GM18498 (cell line): ENCODE results near the gene SRSF8.

Experiments used
- ATAC-seq: cut with Tn5 transposase; IDR thresholded peaks from one replicate; pipeline ENCODE4 v1.9.1; 2021; ENCODE audit warnings: mild to moderate bottlenecking, moderate library complexity; ENCODE audit not compliant: unreplicated experiment

The SRSF8 gene

GRCh38 chr11:95067841-95068219, 1.1 kb downstream of the SRSF8 start:
- ATAC-seq: no peak

DNA sequence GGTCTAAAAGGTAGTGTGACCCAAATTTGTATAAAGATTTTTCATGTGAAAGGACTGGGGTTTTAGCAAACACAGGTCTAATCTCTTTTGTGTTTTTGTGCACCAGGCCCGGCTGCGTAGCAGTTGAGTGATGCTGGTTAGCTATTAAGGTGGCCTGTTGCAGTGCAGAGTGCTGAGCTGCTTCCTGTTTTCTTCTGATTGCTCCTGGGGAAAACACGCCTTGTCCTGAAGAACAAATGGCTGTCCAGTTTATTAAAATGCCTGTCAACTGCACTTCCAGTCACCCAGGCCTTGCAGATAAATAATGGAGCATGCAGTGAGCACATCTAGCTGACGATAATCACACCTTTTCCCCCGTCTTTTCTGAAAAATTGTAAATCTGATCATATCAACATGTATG, 1.8 kb downstream of the SRSF8 start:
- ATAC-seq: peak; percentile 62

- ATAC-seq: no peak
These were observed 3.8 kb downstream of the SRSF8 start for GRCh38 chr11:95070471-95070870.

DNA sequence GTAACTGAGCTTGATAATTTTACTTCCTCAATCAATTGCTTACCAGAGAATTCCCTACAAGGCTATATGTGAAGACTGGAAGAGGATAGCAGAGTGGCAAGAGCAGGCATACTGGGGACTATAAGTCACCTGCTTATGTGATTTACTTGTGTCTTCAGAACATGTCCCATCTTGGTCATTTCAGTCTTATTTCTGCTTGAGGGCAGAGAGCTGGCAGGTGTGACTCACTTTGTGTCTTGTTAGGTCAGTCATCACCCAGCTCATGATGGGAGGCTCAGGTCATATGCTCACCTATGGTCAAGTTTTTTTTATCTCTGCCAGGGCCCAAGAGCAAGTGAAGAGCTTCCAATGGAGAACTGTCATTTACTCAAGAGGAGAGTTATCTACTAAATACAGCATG, 6.2 kb downstream of the SRSF8 start:
- ATAC-seq: no peak

DNA sequence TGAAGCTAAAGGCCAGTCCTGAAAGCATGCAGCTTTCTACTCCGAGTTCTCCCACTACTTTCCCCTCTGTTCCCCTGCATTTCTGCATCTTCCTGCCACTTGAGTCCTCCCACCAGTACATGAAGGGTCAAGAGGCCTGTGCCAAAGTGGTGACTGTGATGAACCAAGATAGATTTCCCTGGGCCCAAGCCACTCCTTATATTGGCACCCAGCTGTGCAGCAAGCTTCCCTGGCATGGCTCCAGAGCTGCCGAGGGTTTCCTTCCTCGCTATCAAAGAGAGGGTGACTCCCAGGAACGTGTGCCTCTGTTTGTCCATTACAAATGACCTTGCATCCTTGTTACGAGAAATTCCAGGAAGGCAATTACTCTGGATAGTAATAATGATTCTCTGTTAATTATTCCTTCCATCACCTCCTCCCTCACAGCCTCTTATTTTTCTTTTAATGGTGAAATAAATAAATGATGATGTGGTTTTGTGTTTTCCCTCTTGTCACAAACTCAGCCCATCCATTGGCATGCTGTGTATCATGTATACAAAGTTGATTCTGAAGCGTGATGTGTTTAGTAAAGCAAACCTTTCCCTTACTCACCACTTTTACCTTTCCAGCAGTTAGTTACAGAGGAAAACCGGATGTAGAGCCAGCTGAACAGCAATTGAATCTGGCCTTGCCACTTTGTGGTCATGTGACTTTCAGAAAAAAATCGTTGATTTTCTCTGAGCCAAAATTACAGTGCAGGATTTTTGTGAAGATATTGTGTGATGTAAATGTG, 8.3 kb downstream of the SRSF8 start:
- no peak for ATAC-seq

DNA sequence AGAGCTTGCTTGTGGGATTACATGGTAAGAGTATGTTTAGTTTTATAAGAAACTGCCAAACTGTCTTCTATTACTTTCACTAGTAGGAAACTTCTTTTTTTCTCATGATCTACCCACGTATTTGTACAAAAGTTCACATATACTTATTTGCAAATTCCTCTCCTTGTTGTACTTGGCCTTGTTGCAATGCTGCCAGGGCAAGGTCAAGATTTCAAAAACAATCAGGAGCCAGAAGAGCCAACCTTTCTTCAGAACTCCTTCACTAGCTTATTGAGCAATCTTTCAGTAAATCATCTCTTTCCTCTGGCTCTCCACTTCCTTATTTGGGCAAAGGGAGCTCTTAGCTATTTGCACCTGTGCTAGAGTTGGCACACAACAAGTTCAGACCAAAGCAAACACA, 9.7 kb downstream of the SRSF8 start:
- peak; percentile 68 for ATAC-seq

DNA sequence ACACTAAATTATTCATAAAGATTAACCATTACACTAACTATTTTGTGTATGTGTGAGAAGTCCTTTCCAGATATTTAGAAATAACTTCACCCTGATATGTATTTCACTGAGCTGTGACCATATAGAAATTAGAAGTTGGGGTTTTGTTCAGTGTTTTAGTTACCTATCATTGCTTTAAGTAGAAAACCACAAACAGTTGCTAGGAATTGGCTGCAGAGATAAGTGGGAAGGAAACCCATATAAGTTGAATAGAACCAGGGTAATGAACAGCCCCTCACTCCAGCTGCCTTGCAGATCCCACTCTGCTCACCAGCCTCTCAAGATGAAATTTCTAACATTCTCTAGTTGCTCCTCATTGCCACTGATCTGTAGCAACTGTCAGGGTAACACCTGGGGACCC, 10.3 kb downstream of the SRSF8 start:
- ATAC-seq: no peak

- ATAC-seq: no peak
These were observed 11.8 kb downstream of the SRSF8 start for GRCh38 chr11:95078526-95078925.

DNA sequence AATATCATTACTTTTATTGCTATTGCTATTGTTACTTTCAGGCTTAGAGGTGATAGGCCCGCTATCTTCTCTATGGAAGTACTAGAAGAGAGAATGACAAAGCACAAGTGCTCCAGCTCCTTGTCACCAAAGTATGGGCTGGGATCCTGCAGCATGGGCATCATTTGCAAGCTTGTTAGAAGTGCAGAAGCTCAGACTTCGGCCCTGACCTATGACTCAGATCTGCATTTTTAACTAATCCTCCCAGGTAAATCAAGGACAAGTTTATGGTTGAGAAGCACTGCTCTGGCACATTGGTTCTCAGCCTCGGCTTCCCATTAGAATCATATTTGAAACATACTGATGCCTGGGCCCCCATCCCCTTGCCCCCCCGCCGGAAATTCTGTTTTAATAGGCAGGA, 14.3 kb downstream of the SRSF8 start:
- ATAC-seq: no peak

DNA sequence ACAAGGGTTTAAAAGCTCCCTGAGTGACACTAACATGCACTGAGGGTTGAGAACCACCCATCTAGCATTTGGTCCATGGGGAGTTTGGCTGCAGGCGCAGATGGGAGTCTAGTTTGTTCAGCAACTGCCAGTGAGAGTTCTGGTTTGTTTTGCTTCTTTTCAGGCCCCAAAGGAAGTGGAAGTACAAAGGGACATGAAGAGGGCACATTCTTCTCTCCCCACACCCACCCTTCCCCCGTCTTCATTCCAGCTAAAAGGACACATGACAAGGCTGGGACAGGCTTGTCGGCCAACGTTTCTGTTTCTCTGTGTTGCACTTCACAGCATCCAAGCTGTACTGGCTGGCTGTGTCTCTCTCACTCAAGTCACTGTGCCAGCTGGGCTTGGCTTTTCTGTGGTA, 14.7 kb downstream of the SRSF8 start:
- ATAC-seq: no peak

GRCh38 chr11:95082576-95083001, 15.9 kb downstream of the SRSF8 start:
- ATAC-seq: no peak

- ATAC-seq: no peak
These were observed 17.8 kb downstream of the SRSF8 start for GRCh38 chr11:95084509-95084908.

DNA sequence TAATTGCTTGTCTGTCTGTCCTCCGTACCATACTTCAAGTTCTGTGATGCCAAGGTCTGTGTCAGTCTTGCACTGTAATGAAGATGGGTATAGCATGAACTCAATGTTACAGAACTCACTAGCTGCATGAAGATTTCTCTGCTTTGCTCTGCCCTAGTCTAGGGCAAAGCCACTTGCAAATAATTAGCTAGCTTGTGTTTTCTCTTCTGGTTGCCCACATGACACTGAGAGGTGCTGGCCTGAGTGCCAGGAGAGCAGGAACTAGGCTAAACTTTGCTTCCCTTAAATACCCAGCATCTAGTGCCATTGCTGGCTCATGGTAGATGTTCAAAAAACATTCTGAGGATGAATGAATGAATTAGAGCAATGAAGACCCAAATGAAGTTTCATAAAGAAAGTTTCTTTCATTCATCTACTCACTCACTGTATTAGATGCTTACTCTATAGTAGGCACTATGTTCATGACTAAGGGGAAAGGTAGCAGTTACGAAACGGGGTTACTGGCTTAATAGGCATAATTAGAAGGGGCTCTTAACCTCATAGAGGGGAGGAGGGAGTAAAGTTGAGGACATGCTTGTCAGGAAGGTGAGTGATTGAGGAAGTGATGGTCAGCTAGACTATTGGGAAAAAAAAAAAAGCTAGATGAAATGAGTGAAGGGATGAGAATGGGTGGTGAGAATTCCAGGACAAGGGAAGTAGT, 18.5 kb downstream of the SRSF8 start:
- no peak for ATAC-seq

GRCh38 chr11:95086151-95086550, 19.4 kb downstream of the SRSF8 start:
- no peak for ATAC-seq

- no peak for ATAC-seq
These were observed 20.3 kb downstream of the SRSF8 start for GRCh38 chr11:95086836-95087570.

DNA sequence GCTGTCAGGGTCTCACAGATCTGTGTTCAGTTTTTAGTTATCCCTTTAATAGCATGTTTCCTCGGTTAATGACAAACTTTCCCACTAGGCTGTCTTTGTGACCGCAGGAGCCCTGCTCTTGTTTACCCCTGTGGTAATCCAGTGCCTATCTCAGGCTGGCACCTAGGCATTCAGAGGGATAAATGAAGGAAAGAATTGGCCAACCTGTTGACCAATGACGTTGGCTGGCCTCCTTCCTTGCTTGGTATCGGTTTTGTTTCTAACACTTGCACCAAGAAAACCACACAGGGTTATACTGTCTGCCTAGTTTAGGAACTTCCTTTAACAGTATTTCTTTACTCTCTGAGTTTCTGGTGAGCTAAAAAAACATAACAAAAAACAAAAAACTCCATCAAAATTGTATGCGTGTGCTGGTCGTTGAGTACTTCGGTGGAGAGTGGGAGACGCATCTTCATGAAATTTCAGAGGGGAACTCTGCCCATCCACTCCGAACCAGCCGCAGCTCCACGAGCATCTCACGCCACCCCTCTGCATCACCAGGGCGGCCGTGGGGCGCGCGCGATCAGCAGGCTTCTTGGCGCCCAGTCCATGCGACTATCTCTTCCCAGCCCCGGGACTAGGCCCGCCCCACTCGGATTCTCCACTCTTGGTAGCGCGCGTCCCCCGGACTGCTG, 22.4 kb downstream of the SRSF8 start:
- ATAC-seq: peak; percentile 56

GRCh38 chr11:95089620-95090542, 23.2 kb downstream of the SRSF8 start, which contains the start of gene ENDOD1:
Gene ENDOD1 (plus strand): TSS chr11:95089846. CDS start chr11:95089928, 82 bp downstream.
- peak; percentile 89 for ATAC-seq

DNA sequence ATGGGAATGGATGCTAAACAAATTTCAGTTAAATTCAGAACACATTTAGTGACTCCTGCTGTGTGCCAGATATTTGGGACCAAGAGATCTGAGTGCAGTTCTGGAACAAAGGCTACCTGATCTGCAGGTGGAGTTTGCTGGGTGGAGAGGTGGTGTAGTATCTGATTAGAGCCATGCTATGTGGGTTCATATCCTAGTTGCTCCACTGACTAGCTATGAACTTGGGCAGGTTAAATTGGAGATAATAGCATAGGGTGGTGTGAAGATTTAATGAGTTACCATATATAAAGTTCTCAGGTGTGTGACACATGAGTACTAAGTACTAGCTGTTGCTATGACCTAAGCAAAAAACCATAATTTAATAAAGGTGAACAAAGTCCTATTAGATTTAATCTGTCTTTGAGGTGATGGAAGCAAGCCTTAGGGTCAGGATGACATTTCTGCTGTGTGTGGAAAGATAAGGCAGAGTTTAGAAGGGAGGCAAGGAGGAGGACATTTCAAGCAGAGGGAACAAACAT, 25.0 kb downstream of the SRSF8 start:
- no peak for ATAC-seq

DNA sequence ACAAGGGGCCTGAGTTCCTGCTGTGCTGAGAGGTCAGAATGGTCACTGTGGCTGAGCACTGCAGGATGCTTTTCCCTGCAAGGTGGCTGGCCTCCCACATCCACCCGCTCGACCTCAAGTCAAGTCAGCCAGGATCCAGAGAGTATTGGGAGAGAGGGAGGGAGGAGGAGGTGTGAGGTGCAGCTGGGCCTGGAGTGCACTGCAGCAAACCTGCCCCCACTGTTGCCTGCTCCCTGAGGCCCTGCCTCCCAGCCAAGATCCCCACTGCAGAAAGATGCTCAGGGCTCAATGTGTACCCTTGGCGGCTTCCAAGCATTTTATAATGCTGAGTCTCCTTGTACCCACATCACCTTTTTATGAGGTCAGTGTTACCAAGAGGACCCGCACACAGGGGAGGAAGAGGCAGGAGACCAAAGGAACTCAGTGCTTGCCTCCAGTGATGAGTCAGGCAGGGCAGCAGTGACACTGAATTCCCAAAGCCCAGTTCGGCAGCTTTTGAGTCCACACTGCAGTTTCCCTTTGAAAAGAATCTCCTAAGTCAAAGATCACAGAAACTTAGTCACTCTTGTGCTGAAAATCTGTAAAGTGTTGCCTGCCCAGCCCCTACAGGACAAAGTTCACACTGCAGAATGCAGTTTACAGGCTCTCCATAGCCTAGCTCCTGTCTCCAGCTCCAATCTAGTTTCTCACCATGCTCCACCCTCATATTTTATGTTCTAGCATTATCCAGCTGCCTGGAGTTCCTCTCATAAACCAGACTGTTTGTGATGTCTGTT, 26.0 kb downstream of the SRSF8 start:
- ATAC-seq: no peak
